Upper lobe of left lung (tissue), 6 donors: Measurements from ENCODE around the gene MYO18A. TPM values are rescaled to one million over a fixed set of nuclear protein-coding genes. Genes with fewer than 3 reads are reported as not detected.

Experiments used
- ATAC-seq, 2 donors: fragments of 200-7000 bp; cut with Tn5 transposase; one replicate each; pipeline ENCODE4 v1.9.1; 2022; ENCODE audit warnings: mild to moderate bottlenecking in 2 of 2, moderate library complexity in 2 of 2; ENCODE audit not compliant: low FRiP score in 2 of 2
- DNase-seq, 2 donors: peaks; one replicate each; pipeline ENCODE4 v3.0.0-alpha.2; 2019 to 2020
- H3K27ac ChIP-seq, 4 donors: fragments of 200-600 bp; sonication (generic); one replicate each; pipeline ENCODE4 v1.5.1; 2016 to 2019
- H3K27me3 ChIP-seq, 4 donors: fragments of 200-600 bp; sonication (generic); one replicate each; pipeline ENCODE4 v1.5.1; 2017 to 2019
- H3K36me3 ChIP-seq, 4 donors: fragments of 200-600 bp; sonication (generic); one replicate each; pipeline ENCODE4 v1.5.1; 2016 to 2019
- H3K4me1 ChIP-seq, 4 donors: fragments of 200-600 bp; sonication (generic); one replicate each; pipeline ENCODE4 v1.5.1; 2018 to 2019
- H3K4me3 ChIP-seq, 4 donors: fragments of 200-600 bp; sonication (generic); one replicate each; pipeline ENCODE4 v1.5.1; 2017 to 2019; ENCODE audit warnings: mild to moderate bottlenecking in 2 of 4, moderate library complexity in 1 of 4
- H3K9me3 ChIP-seq, 4 donors: fragments of 200-600 bp; sonication (generic); one replicate each; pipeline ENCODE4 v1.5.1; 2018 to 2019
- EP300 ChIP-seq, 4 donors: sonication (generic); formaldehyde crosslinking; IDR thresholded peaks; one replicate each; pipeline ENCODE4 v1.5.1; 2017; ENCODE audit warnings: antibody characterized with exemption in 4 of 4, control low read depth in 2 of 4
- POLR2A ChIP-seq, 4 donors: fragments of 450-650 bp; IDR thresholded peaks; one replicate each; pipeline ENCODE4 v1.5.1; 2016 to 2017; ENCODE audit warnings: antibody characterized with exemption in 4 of 4, mild to moderate bottlenecking in 2 of 4
- POLR2AphosphoS5 ChIP-seq, 2 donors: sonication (generic); formaldehyde crosslinking; IDR thresholded peaks; one replicate each; pipeline ENCODE4 v1.5.1; 2017; ENCODE audit warnings: antibody characterized with exemption in 2 of 2
- WGBS, 2 donors: methylation state at CpG; one replicate each; pipeline ENCODE4 v1.1.5; 2017 to 2018; 5-methylcytosine and 5-hydroxymethylcytosine counted together
- total RNA-seq, 6 donors: library from RNA; depleted of rRNA in 4 of 6; stranded (reverse); fragments of >200 nt in 4 of 6; gene quantifications; one replicate each; pipeline versions ENCODE4 v1.1.0 to v1.2.1, GENCODE V29; 2016 to 2021
- TF ChIP-seq, protein P1 (sequence below), 6 experiments: fragments of 450-650 bp in 4 of 6; fragments of 200-600 bp in 2 of 6; sonication (generic) in 2 of 6; IDR thresholded peaks; one replicate each; pipeline ENCODE4 v1.5.1; 2016 to 2019; ENCODE audit warnings: antibody characterized with exemption in 6 of 6
- donor health status: DM: no; HTN: no; CAD: no; lungs with moderate emphysema.
- donor health status: DM: no; HTN: yes; CAD: no; lungs with severe emphysema.

Gene MYO18A
- total RNA-seq, 6 donors from 2014 or later = 37.4 to 214 (median 67.4) TPM

DNA sequence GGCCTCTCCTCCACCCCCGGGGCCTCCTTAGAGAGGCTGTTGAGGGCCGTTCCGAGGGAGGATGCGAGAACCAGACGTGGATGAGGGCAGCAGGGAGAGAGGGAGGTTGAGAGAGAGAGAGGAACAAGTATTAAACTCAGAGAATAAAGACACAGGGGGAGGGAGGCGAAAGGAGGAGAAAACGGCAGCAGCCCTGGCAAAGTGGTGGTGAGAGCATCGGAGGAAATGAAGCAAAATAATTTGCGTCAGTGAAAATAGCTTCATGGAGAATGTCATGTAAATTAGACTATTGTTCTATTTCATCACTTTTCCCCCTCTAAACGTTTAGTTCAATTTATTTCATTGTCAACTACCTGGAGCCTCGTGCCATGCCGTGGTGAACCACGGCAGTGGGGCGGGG, 99.2 kb downstream of the MYO18A start:
- H3K4me3 ChIP-seq = no peak overlapping the region
- no peaks in the 10 kb centered on the region for H3K9me3 ChIP-seq
- 83 to 88% methylated on average over 14 of the region's 14 CpGs for WGBS, 2 donors
- H3K27me3 ChIP-seq = no peaks in the 10 kb centered on the region
- no peak for ATAC-seq
- peaks cover 7 to 84% (median 56%) of the 10 kb centered on the region in 4 donors for H3K36me3 ChIP-seq
- TF ChIP-seq POLR2A (IDR thresholded peaks at IDR 0.05) (no peak), POLR2AphosphoS5 (IDR thresholded peaks at IDR 0.05) (no peak), EP300 (IDR thresholded peaks at IDR 0.05) (no peak)
- TF ChIP-seq, protein P1, sequence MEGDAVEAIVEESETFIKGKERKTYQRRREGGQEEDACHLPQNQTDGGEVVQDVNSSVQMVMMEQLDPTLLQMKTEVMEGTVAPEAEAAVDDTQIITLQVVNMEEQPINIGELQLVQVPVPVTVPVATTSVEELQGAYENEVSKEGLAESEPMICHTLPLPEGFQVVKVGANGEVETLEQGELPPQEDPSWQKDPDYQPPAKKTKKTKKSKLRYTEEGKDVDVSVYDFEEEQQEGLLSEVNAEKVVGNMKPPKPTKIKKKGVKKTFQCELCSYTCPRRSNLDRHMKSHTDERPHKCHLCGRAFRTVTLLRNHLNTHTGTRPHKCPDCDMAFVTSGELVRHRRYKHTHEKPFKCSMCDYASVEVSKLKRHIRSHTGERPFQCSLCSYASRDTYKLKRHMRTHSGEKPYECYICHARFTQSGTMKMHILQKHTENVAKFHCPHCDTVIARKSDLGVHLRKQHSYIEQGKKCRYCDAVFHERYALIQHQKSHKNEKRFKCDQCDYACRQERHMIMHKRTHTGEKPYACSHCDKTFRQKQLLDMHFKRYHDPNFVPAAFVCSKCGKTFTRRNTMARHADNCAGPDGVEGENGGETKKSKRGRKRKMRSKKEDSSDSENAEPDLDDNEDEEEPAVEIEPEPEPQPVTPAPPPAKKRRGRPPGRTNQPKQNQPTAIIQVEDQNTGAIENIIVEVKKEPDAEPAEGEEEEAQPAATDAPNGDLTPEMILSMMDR (IDR thresholded peaks at IDR 0.05) = no peak
- H3K4me1 ChIP-seq = no peaks in the 10 kb centered on the region
- no peak for DNase-seq
- H3K27ac ChIP-seq = no peak overlapping the region

DNA sequence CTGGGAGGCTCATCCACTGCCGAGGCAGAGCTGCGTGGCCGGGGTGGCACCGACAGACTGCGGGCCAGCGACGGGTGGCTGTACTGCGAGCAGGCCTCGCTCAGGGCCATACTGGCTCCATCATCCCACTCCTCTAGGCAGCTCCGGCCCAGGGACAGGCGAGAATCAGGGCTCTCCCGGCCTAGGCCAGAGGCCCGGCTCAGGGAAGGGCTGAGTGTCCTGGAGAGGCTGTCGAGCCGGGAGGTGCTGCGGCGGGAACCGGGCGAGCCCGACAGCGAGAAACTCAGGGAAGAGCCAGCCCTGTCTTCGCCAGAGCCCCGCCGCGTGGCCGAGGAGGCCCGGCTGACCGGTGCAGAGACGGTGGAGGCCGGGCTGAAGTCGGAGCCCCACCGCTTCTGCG, 99.9 kb downstream of the MYO18A start:
- H3K27ac ChIP-seq = no peak overlapping the region
- H3K4me3 ChIP-seq = no peak overlapping the region
- WGBS, 2 donors = 96 to 98% methylated on average over 17 to 33 of the region's 33 CpGs
- H3K36me3 ChIP-seq = peaks cover under 1 to 78% (median 49%) of the 10 kb centered on the region in 4 donors
- no peaks in the 10 kb centered on the region for H3K9me3 ChIP-seq
- no peaks in the 10 kb centered on the region for H3K27me3 ChIP-seq
- ATAC-seq = no peak
- peak in 1 of 2 donors; percentile 85 for DNase-seq
- H3K4me1 ChIP-seq = no peaks in the 10 kb centered on the region
- no peak for TF ChIP-seq EP300 (IDR thresholded peaks at IDR 0.05)
- no peak for TF ChIP-seq POLR2A (IDR thresholded peaks at IDR 0.05)

DNA sequence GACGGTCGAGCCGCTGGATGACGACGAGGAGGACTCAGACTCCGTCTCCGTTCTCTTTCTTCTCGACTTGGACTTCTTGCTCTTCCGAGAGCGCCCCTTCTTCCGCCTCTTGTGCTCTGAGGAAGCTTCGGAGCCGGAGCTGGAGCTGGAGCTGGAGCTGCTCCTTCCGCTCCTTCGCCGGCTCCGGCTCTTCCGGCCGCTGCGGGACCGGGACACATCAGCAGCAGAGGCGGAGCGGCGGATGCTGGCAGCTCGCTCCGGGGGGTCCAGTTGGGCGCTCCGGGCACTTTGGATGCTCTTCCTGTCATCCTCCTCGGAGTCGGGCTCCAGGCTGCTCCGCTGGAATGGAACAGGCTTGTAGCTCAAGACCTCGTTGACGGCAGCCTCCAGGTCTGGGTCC, 100.3 kb downstream of the MYO18A start:
- Histone ChIP-seq H3K4me3 (no peak overlapping the region), H3K4me1 (no peaks in the 10 kb centered on the region), H3K27ac (no peak overlapping the region), H3K36me3 (peaks cover 0 to 74% (median 45%) of the 10 kb centered on the region in 4 donors), H3K27me3 (no peaks in the 10 kb centered on the region), H3K9me3 (no peaks in the 10 kb centered on the region)
- WGBS, 2 donors = 93 to 95% methylated on average over 24 to 33 of the region's 33 CpGs
- TF ChIP-seq EP300 (IDR thresholded peaks at IDR 0.05) (no peak), POLR2AphosphoS5 (IDR thresholded peaks at IDR 0.05) (no peak), POLR2A (IDR thresholded peaks at IDR 0.05) (no peak)
- TF ChIP-seq, protein P1 (IDR thresholded peaks at IDR 0.05) = no peak
- ATAC-seq (no peak), DNase-seq (no peak)

DNA sequence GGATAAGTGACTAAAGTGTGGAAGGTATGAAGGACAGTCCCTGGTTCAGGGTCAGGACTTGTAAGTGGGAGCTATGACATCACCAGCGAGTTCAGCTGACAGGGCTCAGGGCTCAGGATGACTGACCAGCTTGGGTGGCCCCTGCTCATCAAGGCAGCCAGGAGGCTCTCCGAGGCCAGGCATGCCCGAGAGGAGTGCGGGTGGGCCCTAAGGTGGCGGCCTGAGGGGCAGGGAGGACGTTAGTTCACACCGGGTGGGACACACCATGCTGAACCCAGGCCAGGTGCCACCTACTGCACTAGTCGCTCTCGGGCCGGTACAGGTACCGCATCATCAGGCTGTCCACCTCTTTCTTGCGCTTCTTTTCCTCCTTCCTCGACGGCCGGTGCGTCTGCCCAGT, 100.8 kb downstream of the MYO18A start:
- H3K9me3 ChIP-seq = no peaks in the 10 kb centered on the region
- TF ChIP-seq POLR2AphosphoS5 (IDR thresholded peaks at IDR 0.05) (no peak), POLR2A (IDR thresholded peaks at IDR 0.05) (no peak), EP300 (IDR thresholded peaks at IDR 0.05) (no peak)
- TF ChIP-seq, protein P1 (IDR thresholded peaks at IDR 0.05) = no peak
- no peak overlapping the region for H3K27ac ChIP-seq
- peaks cover 0 to 69% (median 45%) of the 10 kb centered on the region in 4 donors for H3K36me3 ChIP-seq
- DNase-seq (no peak), ATAC-seq (no peak)
- 89 to 95% methylated on average over 14 to 16 of the region's 16 CpGs for WGBS, 2 donors
- no peaks in the 10 kb centered on the region for H3K27me3 ChIP-seq
- no peaks in the 10 kb centered on the region for H3K4me1 ChIP-seq
- no peak overlapping the region for H3K4me3 ChIP-seq

DNA sequence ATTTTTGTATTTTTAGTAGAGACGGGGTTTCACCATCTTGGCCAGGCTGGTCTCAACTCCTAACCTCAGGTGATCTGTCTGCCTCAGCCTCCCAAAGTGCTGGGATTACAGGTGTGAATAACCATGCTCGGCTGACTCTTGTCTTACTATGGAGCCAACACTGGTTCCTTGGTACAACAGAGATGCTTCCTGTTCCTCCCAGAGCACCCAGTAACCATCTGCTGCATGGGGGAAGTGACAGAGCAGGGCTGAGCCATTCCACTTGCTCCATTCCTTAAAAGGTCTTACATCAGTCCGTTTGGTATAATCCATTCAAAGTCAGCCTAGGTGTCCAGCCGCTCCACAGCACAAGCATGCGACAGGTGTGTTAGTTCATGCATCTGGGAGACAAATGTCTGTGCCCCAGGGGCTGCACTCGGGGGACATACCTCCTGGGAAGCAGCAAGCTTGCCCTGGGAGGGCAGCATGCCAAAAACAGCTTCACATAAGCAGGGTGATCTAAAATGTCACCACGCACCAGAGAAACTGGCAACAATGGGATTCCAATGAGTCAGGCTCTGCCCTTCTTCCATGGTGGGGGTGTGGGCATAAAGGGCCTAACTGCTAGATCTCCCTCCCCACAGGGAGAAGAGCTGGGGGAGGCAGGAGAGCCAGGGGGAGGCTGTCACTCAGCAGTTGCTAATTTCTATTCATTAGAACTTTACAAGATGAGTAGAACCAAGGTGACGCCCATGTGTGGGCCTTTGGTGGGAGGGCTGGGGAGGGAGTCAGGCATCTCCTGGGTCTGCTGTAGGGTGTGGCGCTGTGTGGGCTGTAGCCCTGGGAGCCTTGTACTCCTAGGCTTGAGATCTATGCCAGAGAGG, 101.8 kb downstream of the MYO18A start:
- no peaks in the 10 kb centered on the region for H3K27me3 ChIP-seq
- DNase-seq (no peak), ATAC-seq (no peak)
- H3K27ac ChIP-seq = no peak overlapping the region
- peaks cover 0 to 62% (median 43%) of the 10 kb centered on the region in 4 donors for H3K36me3 ChIP-seq
- no peak overlapping the region for H3K4me3 ChIP-seq
- no peaks in the 10 kb centered on the region for H3K9me3 ChIP-seq
- 84 to 88% methylated on average over 8 to 9 of the region's 9 CpGs for WGBS, 2 donors
- H3K4me1 ChIP-seq = no peaks in the 10 kb centered on the region
- TF ChIP-seq POLR2A (IDR thresholded peaks at IDR 0.05) (no peak), POLR2AphosphoS5 (IDR thresholded peaks at IDR 0.05) (no peak)
- TF ChIP-seq, protein P1 (IDR thresholded peaks at IDR 0.05) = no peak
